Measurements from ENCODE around the gene PKD1L1.

DNA sequence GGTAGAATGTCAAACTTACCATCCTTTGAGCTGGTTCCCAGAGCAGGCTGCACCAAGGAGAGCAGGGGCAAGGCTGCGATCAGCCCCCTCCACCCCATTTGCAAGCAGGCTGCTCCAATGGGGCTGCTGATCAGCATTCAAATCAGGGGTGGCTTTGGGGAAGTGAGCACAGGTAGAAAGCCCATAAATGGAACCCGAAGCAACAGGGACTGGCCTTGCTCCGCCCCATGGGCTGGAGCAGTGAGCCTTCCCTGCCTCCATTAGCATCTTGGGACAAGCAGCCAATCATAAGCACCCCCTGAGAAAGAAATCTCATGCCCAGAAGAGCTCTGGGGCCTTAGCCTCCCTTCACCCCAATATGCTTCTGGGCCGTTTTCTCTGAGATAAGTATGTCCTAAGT lies 4.0 kb upstream of the PKD1L1 start:
- TF ChIP-seq, protein P1, sequence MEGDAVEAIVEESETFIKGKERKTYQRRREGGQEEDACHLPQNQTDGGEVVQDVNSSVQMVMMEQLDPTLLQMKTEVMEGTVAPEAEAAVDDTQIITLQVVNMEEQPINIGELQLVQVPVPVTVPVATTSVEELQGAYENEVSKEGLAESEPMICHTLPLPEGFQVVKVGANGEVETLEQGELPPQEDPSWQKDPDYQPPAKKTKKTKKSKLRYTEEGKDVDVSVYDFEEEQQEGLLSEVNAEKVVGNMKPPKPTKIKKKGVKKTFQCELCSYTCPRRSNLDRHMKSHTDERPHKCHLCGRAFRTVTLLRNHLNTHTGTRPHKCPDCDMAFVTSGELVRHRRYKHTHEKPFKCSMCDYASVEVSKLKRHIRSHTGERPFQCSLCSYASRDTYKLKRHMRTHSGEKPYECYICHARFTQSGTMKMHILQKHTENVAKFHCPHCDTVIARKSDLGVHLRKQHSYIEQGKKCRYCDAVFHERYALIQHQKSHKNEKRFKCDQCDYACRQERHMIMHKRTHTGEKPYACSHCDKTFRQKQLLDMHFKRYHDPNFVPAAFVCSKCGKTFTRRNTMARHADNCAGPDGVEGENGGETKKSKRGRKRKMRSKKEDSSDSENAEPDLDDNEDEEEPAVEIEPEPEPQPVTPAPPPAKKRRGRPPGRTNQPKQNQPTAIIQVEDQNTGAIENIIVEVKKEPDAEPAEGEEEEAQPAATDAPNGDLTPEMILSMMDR (IDR thresholded peaks at IDR 0.05; ENCODE audit: low read depth, low read length), result no peak
- TF ChIP-seq POLR2A (IDR thresholded peaks at IDR 0.05; ENCODE audit: extremely low read depth, insufficient read length), result no peak

Data from NB4 (cell line).